GM18517 (cell line): Measurements from ENCODE around the gene LOXL3.
"Not testable (repeated sequence)": the region's sequence is repeated elsewhere in the genome, so short reads cannot be mapped to it uniquely, and the experiment has no call there.

Experiments used
- ATAC-seq: cut with Tn5 transposase; IDR thresholded peaks from one replicate; pipeline ENCODE4 v1.9.1; 2021; ENCODE audit warnings: mild to moderate bottlenecking, moderate library complexity; ENCODE audit not compliant: unreplicated experiment

LOXL3 gene

DNA sequence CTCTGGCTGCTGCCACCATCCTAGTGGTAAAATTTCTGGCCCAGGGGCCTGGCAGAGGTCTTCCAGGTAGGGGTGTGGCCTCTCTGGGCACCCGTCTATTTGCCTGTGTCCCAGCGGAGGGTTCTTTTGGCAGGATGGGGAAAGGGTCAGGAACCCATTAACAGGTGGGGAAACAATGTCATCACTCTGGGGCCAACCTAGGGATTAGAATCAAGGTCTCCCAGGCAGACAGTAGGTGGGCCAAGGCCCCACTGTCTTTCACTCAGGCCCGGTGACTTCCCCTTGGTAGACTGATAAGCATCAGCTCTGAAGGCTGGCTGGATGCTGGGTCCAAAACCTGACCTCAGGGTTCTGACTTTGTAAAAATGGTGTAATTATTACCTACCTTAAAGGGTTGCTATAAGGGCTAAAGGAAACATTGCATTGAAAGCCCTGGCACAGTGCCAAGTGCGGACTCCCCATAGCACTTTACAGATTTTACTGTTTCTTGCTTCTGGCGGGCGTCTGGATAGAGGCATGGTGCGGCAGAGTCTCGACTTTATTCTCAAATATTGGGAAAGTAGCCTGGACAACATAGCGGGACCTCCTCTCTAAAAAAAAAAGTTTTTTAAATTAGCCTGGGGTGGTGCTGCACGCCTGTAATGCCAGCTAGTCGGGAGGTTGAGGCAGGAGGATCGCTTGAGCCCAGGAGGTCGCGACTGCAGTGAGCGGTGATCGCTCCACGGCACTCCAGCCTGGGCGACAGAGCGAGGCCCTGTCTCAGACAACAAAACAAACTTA lies 56.6 kb downstream of the LOXL3 start:
- ATAC-seq: no peak

DNA sequence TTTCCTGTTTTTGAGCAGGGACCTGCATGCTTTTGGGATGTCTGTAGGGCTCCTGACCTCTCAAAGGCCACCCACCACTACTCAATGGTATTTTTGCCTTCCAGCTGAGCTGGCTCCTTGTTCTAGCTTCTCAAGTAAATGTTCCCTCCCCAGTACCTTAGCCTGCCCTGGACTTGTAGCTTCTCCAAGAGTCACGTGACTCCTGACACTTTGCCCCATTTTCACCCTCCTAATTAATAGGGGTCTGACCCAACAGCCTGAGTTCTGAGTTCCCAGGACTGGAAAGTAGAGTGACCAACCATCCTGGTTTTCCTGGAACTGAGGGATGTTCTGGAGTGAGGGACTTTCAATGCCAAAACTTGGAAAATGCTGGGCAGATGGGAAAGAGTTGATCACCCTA lies 58.3 kb downstream of the LOXL3 start:
- no peak for ATAC-seq

DNA sequence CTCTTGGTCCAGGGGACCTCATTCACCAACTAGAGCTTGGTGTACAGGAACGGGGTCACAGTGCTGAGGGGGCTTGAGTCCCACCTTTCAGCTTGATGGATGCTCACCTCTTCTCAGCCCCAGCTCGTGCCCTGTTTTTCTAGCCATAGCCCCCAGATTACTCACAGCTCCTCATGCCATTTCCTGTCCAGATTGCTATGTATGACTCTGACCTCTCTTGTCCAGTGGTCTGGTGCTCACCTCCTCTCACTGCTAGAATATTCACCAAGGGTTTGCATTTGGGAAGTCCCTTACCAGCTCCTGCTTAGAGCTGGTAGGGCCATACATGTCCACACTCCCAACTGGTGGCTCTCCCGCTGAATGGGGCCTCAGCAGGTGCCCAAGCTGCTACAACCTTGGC lies 60.2 kb downstream of the LOXL3 start:
- no peak for ATAC-seq

DNA sequence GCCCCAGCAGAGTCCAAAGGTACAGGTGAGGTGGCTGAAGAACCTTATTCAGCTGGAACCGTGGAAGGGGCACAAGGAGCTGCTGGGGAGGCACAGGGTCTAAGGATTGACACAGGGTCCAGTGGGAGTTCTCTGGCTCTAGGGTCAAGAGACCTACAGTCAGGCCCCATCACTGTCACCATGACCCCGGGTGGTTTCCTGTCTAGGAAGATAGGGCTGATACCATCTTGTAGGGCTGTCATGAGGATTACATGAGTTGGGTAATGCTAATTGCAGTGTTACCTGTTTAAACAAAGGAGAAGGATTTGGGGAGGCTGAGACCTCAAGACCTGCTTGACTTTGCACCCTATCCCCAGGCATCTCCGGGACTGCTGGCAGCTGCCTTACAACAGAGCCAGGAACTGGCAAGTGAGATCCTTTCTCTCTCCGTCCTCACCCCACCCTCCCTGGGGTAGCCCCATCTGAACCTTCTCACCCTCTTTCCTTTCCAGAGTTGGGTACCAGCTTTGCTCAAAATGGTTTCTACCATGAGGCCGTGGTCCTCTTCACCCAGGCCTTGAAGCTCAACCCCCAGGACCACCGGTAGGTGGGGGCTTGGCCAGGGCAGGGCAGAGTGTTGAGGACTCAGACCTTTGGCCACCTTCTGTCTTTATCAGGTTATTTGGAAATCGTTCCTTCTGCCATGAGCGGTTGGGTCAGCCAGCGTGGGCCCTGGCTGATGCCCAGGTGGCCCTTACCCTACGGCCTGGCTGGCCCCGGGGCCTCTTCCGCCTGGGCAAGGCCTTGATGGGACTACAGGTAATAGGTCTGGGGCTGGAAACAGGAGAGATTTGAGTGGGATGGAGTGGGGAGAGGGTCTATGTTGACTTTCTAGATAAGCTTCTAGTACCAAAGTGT lies 61.8 kb downstream of the LOXL3 start:
- no peak for ATAC-seq

DNA sequence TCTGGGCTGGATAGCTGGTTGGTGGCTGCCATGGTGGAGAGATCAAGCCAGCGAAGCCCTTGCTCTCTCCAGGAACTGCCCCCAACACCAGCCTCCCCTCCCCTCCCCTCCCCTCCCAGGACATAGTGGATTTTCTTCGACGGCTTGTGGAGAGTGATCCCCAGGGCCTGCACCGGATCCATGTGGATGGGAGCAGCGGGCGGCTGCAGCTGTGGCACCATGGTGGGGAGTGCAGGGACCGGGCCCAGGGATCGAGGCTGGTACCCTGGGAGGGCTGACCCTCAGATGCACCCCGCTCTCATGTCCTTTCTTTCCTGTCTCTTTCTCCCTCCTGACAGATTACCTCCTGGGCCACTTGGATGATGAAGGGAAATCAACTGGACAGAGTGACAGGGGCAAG lies 63.8 kb downstream of the LOXL3 start:
- ATAC-seq: no peak

GRCh38 chr2:74488643-74489481 lies 64.9 kb downstream of the LOXL3 start:
- no peak for ATAC-seq

DNA sequence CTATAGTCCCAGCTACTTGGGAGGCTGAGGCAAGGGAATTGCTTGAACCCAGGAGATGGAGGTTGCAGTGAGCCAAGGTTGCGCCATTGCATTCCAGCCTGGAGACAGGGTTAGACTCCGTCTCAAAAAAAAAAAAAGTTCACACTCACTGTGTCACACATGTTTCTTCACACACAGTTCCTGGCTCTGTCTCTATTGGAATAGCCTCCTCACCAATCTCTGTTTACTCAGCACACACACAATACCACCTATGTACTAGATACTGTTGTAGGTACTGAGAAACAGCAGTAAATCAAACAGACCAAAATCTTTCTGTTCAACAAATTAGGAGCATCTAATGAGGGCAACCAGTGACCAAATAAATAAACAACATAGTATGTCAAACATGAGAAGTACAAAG lies 67.6 kb downstream of the LOXL3 start:
- ATAC-seq: no peak

DNA sequence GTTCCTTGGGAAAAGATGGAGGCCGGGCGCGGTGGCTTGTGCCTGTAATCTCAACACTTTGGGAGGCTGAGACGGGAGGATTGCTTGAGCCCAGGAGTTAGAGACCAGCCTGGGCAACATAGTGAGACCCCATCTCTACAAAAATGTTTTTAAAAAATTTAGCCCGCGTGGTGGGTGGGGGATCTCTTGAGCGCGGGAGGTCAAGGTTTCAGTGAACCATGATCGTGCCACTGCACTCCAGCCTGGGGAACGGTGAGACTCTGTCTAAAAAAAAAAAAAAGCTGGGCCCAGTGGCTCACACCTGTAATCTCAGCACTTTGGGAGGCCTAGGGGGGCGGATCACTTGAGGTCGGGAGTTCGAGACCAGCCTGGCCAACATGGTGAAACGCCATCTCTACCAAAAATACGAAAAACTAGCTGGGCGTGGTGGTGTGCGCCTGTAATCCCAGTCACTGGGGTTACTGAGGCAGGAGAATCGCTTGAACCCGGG lies 70.0 kb downstream of the LOXL3 start:
- not testable (repeated sequence) for ATAC-seq

- ATAC-seq: peak; percentile 93
These were observed 70.7 kb downstream of the LOXL3 start, which contains the start of the genes CCDC142 and TTC31 for GRCh38 chr2:74482801-74483674. CCDC142 (minus strand) TSS chr2:74482998; CDS start chr2:74482837, 161 bp downstream. TTC31 (plus strand) TSS chr2:74483081; CDS start chr2:74483096, 15 bp downstream.
